LHCN-M2 (cell line): ENCODE measurements around the gene DNAH17. TPM values are rescaled to one million over a fixed set of nuclear protein-coding genes. Genes with fewer than 3 reads are reported as not detected.

Experiments
- DNase-seq: peaks from one replicate; pipeline ENCODE4 v3.0.0-alpha.2; 2012; ENCODE audit warnings: low read depth
- total RNA-seq: library from RNA; depleted of rRNA; stranded (reverse); fragments of >200 nt; gene quantifications from 2 replicates; pipeline ENCODE4 v1.2.3, GENCODE V29; 2014

Gene DNAH17
- total RNA-seq, 1 experiment from 2014 or later, result not detected

DNA sequence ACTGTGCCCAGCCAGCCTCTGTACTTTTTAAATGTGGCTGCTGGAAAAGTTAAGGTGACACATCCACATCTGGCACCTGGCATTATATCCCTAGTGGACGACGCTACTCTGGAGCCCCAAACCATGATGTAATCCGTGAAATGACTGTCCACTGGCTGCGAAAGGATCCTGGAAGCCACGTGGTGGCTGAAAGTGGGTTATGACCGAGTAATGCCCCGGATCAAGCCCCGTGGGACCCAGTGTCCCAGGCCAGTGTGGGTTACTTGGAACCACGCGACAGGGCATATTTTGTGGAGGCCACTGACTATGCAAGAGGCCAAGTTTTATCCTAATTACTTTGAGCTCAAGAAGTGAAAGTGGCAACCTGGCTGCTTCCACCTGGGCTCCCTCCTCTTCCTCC, 119.1 kb downstream of the DNAH17 start:
- DNase-seq, result no peak

DNA sequence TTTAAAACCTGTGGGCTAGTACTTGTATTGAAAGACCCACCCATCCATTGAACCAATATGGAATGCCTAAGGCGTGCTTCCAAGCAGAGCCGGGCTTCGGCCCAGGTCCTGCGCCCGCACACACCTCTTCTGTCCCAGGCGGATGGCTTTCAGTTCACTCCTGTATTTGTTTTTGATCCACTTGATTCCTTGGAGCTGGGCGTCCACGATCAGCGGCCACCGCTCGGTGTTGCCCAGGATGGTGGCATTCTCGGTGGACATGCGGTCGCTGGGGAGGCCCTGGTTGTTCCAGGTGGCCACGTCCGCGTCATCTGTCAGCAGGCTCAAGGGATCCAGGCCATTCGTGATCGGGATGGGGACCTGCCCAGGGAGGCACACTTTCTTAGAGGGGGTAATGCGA, 122.8 kb downstream of the DNAH17 start:
- DNase-seq, result no peak

DNA sequence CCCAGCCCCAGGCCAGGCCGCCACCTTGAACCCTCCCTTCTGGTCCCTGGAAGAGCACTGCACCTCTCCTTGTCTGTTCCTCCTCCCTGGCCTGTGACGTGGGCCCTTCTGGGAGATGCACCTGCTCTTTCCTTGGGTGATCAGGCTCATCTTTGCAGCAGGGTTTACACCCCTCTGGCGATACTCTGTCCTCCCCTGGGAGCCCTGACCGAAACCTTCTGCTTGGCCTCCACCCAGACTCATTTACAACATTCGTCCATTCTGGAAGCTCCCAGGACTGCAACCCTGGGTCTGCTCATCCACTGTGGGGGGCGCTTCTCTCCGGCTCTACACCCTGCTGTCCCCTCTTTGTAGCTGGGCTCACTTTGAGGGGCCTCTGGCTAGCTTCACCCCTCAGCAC, 125.4 kb downstream of the DNAH17 start:
- no peak for DNase-seq

DNA sequence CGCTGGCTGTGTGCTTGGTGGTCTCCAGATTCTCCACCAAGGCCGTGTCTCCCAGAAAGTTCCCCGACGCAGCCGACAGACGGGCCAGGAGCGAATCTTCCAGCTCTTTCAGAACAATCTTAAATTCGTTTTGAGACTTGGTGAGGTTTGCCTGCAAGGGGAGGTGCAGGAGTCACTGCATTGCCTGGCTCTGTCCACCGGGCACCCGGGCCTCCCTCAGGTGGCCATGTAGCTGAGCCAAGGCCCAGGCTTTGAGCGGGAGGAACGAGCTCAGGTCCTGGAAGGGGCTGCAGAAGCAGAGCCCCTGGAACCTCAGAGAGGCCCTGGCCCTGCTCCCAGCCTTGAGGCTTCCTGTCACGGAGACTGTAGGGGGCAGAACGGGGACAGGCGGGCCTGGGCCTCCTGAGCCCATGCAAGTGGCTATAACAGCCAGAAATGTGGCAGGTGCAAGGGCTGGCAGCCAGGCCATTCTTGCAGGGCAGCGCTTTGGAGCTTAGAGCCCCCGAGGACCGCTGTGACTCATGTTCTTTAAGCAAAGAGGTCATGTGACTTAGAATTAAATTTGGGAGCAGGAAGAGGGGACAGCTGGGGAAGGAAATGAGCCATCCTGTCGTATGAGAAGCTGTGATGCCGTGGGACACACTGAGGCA, 126.4 kb downstream of the DNAH17 start:
- peak; percentile 75 for DNase-seq

DNA sequence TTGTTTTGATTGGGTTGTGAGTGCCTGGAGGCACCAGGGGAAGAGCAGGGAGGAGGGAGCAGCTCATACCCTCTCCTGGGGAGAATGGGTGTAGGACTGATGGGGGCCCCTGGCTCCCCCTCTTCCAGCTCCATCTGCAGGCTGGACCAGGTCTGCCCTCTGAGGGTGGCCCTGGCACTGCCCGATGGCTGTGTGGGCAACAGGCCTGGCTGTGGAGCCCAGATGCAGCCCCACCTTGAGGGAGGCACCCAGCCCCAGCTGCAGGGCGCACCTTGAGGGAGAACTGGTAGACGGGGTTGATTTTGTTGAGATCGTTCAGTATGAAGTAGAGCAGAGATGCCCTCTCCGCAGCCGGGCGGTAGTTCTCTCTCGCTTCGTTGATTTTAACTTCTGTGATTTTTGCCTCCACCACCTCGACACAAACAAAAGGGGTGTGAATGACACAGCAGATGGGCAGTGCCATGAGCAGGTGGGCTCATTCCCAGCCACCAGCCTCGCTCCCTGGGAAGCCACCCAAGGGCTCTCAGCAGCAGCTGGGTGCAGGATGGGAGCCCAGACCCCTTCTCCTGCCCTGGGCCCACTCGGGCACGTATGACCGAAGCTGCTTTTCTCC, 127.1 kb downstream of the DNAH17 start:
- no peak for DNase-seq

DNA sequence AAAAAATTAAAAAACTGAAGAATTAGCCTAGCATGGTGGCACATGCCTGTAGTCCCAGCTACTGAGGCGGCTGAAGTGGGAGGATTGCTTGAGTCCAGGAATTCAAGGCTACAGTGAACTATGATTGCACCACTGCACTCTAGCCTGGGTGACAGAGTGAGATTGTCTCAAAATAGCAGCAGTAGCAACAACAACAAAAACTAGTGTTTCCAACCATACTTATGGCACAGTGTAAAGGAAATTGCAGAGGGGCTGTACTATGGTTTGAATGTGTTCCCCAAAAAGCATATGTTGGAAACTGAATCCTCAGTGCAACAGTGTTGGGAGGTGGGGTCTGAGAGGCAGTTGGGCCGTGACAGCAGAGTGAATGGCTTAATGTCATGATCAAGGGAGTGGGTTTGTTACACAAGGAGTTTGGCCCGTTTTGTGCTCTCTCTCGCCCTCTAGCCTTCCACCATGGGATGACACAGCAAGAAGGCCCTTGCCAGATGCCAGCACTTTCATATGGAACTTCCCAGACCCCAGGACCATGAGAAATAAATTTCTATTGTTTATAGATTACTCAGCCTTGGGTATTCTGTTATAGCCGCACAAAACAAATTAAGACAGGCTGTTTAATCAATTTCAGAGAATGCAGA, 128.7 kb downstream of the DNAH17 start:
- no peak for DNase-seq

DNA sequence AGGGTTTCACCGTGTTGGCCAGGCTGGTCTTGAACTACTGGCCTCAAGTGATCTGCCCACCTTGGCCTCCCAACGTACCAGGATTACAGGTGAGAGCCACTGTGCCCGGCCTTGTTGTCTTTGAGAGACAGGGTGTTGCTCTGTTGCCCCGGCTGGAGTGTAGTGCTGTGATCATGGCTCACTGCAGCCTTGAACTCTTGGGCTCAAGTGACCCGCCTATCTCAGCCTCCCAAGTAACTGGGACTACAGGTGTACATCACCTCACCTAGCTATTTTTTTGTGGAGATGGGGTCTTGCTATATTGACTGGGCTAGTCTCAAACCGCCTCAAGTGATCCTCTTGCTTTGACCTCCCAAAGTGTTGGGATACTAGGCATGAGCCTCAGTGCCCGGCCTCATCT, 130.4 kb downstream of the DNAH17 start:
- DNase-seq, result no peak

DNA sequence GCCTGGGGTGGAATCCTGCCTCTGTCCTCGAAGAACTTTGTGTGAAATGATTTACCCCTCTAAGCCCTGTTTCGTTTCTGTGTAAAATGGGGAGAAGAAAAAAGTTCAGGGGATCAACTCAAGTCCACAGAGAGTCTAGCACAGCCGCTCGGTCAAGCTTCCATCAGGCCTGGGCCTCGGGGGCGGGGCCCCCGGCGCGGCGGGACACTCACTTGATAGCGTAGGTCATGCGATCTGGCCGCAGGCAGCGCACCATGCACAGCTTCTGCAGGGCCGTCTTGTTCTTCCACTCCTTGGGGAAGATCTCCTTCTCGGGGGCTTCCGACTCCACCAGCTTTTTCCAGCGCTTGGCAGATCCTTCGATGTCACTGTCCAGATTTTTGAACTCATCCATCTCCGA, 132.8 kb downstream of the DNAH17 start:
- DNase-seq, result no peak

DNA sequence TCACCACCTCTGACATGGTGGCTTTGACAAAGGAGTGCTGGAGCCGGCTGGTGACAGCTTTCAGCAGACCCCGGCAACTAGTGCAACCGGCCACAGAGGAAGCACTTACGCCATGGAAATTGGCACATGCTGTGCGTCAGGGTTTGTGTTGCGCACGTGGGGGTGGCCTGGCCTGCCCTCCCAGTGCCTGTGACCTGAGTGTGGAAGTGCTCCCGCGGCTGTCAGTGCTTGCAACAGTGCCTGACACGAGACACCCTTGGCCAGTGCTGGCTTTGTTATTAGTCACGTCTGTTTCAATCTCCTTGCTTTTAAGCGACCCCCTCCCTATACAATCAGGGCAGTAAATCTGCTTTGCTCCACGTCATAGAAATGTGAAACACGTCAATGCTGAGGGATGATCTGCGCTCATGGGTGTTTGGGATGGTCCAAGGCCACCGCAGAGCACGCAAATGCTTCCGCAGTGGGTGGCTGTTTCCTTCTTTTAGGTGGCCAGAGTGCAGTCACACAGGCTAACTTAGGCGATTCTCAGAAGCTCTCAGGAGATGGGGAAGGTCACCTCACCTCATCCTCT, 134.5 kb downstream of the DNAH17 start:
- peak; percentile 24 for DNase-seq

DNA sequence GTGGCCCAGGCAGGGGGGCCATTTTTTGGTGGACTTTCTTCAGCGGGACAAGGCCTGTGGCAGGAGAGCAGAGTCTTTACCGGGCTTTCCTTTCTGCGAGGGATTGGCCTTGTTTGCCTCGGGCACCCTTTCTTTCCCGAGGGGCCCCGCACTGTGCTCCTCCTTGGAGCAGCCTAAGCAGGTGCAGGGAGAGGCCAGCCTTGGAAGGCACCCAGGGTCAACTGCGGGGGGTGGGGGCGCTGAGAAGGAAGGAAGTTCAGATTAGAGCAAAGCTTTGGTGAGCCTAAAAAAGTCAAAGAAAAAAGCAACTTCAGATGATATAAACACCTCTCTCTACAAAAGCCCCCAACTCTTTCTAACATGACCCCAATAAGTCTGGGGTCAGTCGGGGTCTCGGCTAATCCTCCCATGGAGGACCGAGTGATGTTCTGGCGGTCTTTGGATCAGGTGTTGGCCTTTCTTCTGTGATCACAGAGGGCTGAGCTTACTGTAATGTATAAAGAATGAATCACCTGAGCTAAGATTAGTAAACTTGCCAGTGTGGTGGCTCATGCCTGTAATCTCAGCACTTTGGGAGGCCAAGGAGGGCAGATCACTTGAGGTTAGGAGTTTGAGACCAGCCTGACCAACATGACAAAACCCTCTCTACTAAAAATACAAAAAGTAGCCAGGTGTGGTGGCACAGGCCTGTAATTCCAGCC, 135.8 kb downstream of the DNAH17 start:
- no peak for DNase-seq

DNA sequence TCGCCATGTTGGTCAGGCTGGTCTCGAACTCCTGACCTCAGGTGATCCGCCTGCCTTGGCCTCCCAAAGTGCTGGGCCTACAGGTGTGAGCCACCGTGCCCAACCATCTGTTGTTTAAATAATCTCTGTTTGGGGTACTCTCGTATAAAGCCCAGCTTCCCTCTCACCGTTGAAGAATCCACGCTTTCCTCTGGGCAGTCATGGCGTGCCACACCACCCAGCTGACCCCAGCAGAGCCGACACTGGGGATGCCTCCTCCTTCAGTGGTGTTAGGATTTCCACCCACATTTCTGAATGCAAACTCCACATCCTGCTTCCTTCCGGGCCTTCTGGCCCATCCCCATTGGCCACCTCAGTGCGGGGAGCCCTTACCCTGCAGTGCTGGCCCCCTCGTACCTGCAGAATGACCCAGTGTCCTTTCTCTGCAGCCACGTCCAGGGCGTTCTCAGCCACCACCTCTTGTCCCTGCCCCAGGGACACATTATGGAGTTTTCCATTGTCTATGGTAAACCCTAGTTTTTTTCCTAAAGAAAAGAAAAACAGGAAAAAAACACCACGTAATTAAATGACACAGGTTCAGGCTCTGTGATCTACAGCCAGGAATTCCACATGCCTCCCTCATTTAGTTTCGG, 138.4 kb downstream of the DNAH17 start:
- no peak for DNase-seq

DNA sequence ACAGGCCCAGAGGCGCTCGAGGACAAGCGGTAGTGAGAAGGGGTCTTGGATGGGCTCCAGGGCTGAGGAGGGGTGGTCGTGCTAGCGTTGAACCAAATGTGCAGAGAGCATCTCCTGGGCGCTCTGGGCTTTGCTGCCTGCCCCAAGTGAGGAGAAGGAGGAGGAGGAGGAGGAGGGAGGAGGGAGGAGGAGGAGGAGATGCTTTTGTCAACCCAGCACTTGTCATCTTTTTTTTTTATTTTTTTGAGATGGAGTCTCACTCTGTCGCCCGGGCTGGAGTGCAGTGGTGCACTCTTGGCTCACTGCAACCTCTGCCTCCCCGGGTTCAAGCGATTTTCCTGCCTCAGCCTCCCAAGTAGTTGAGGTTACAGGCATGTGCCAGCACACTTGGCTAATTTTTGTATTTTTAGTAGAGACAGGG, 138.9 kb downstream of the DNAH17 start:
- DNase-seq, result no peak

DNA sequence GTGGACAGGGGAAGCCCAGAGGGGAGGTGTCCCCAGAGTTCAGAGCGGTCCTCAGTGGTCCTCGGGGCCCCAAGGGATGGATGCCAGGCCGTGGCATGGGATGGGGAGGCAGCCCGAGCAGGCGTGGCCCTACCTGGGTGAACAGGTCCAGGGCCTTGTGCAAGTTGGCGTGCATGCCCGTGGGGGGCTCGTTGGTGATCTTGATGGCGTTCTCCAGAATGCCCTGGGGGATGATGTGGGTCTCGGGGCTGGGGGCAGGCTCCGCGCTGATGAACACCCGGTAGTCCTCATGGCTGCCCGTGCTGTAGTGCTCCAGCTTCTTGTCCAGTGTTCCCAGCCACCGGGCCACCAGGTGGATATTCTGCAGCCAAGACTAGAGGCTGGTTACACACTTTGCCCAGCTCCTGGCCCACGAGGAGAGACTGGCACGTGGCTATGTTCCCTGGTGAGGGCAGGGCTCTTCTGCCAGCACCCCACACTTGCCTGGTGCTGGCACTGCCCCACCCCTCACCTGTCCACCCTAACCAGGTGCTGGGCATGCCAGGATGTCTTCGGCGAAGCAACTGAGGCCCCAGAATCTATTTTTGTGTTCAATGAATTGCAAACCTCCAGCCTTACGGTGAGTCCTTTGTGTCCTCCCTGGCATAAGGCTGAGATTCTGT, 139.6 kb downstream of the DNAH17 start:
- no peak for DNase-seq

DNA sequence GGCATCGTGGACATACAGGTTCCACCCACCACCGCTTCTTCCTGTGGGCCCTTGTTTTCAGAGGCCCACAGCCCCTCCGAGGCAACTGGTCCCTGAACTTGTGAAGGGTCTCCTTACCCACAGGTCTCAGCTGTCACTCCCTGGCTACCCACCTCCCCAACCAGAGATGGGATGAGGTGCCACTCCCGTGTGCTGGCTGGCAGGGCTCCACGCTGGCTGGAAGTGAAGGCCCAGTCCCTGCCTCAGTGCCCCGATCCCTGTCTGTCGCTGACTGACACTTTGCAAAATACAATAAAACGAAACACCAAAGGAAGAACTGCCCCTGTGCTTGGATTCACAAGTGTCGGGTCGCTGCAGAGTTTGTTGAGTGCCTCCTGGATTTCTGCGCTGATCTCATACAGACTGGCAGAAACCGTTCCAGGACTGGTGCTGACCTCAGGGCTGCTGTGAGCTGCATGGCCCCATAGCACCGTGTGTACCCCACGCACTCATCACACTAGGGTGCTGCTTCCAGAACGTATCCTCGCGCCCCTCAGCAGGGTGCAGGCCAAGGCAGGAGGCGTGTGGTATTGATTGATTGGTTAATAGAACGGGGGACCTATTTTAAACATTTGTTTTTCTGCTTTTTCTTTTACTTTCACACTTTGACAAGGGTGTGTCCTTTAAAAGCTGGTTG, 141.7 kb downstream of the DNAH17 start:
- DNase-seq, result no peak

DNA sequence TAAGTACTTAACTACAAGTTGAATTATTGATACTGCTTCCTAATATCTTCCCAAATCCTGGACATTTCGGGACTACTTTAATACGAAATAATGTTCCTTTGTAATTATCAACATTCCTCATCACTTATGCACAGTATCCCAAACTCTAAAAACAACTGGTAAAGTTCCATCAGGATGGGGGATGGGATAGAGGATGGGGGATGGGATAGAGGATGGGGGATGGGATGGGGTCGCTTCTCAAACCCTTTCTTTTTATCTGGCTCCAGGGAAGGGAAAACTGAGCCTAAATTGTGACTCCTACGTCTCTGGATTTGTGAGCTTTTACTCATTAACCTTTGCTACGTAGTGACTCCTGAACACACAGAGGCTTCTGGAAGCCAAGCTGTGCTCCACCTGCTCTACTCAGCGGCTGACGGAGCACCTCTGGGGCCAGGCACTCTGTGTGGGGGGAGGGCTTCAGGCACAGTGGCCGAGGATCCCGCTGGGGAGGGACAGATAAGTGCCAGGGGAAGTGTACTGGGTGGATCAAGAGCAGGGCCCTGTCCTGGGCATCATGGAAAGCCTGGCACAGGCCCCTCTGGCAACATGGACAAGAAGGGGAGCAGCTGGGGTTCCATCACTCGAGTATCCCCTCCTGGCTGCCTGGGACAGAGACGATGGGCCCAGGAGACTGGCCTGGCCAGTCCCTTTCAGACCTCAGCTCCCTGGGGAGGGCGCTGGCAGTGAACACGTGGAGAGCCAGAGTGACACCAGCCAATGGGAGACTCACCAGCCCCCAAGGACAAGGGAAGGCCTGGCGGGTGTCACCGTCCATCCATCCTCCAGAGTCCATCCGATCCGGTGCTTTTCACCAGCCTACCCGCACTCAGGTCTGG, 142.5 kb downstream of the DNAH17 start:
- DNase-seq, result no peak

DNA sequence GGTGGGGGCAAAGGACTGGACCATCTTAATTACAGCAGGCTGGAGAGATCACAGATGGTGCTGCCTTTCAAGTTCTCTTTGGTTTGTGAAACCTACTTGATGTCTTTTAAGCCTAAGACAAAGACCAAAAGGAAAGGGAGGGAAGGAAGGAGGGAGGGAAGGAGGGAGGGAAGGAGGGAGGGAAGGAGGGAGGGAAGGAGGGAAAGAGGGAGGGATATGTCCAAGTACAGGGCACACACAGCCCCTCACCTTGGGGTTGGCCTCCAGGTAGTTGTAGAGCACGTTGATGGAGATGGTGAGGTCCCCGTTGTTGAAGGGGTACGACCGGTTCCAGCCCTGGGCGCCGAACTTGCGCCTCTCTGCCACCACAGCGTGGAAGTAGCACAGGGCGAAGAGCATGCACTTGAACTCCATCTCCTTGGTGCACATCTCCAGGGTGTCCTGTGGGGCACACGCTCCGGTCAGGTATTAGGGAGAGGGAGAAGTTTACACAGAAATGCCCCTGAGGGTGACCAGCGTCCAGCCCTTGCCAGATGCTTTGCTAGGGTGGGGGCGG, 143.3 kb downstream of the DNAH17 start:
- no peak for DNase-seq

DNA sequence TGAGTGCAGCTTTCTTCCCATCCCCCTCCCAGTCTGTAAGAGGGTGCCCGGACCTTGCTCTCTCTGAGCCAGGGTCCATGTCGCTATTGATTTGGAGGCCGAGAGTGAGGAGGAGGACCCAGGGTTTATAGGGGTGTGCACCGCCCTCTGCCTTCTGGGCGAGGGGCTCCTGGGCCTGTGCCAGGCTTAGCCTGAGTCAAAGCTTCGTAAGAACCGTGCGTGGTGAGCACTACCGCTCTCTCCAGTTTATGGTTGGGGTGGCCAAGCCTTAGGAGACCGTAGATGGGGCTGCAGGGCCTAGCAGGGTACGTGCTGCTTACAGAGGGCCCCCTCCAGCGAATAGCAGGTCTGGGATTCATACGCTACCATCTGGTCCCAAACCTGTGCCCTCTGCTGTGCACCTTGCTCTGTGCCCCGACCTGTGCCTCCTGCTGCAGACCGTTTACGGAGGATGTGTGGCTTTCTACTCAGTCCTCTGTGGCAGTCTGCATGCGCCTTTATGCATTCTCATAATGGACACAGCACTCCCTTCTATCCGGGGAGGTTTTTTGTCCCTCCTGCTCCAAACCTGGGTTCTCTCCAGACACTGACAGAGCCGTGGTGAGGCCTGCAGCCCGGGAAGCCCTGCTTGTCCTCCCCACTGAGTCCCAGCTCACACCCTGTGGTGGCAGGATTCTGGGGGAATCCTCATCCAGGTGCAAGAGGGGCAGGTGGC, 144.0 kb downstream of the DNAH17 start:
- no peak for DNase-seq

DNA sequence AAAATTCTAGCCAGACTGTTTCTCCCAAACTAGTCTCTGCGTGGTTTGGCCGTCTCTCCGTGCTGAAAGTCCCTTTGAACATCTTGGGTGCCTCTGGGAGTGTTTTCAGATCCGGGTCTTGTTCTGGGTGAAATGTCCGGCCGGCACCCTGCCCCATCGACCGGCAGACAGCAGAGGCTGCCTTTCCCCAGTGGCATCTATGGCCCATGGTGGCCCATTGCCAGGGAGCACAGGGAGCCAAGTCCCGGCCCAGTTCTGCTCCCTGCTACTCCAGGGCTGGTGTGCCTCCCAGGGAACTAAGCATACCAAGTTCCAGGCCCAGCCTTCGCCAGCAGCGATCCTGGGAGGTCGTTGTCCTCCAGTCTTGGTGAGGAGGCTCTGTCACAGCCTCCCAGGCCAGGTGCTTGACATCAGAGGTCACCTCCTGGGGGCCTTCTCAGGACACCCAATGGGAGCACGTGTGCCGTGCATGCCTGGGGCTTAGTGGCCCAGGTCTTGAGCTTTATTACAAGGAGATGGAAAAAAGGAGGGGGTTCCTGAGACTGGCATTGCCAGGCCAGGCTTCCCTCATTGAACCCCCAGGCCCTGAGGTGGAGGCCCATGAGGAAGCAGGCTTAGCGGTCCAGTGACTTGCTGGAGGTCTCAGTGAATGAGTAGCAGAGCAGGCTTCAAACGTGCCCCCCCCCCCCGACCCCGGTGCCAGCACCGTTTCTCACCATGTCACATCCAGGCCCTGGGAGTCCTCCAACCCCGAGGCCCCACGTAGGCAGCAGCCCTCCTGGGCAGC, 144.8 kb downstream of the DNAH17 start:
- no peak for DNase-seq
